CD4-positive, alpha-beta T cell treated with Interleukin-15 for 4 hours (primary cell): ENCODE data around the gene NDFIP2.
"Not testable (repeated sequence)": the region's sequence is repeated elsewhere in the genome, so short reads cannot be mapped to it uniquely, and the experiment has no call there.

ENCODE experiments used
- DNase-seq: peaks from one replicate; pipeline ENCODE4 v3.0.0-alpha.2; 2020; ENCODE audit warnings: low spot score

The NDFIP2 gene

GRCh38 chr13:79600146-79600545 is 119.2 kb downstream of the NDFIP2 start:
- not testable (repeated sequence) for DNase-seq

- no peak for DNase-seq
These were observed 122.0 kb downstream of the NDFIP2 start for GRCh38 chr13:79602936-79603335.

GRCh38 chr13:79604752-79605151 is 123.8 kb downstream of the NDFIP2 start:
- no peak for DNase-seq
